PC-3 (cell line): ENCODE measurements around the gene TRMT6. TPM values are rescaled to one million over a fixed set of nuclear protein-coding genes. Genes with fewer than 3 reads are reported as not detected.

Experiments used
- ATAC-seq: fragments of 200-7000 bp; cut with Tn5 transposase; 2 replicates; pipeline ENCODE4 v1.9.1; 2020; ENCODE audit warnings: mild to moderate bottlenecking, moderate library complexity
- BruUV-seq: library from RNA; stranded (reverse); fragments of 400-500 nt; replicated peaks from 2 replicates; lab custom pipeline; 2021; lab: Mats Ljungman, UMichigan
- CTCF ChIA-PET: fragments of 300-600 bp; sonication (Branson Sonifier 250); formaldehyde crosslinking; loops from one replicate; lab custom pipeline; 2022; ENCODE audit warnings: antibody characterized with exemption; lab: Charles Lee
- POLR2A ChIA-PET: fragments of 300-600 bp; sonication (Branson Sonifier 250); formaldehyde crosslinking; loops from one replicate; lab custom pipeline; 2022; ENCODE audit warnings: antibody characterized with exemption; ENCODE audit not compliant: unreplicated experiment; lab: Charles Lee
- DNase-seq: peaks from one replicate; pipeline ENCODE4 v3.0.0-alpha.2; 2015
- H2AFZ ChIP-seq: fragments of 300-600 bp; sonication (generic); 2 replicates; pipeline ENCODE4 v1.6.0; 2016; ENCODE audit warnings: antibody characterized with exemption, low read length
- H3F3A ChIP-seq: fragments of 300-600 bp; sonication (generic); one replicate; pipeline ENCODE4 v1.6.0; 2017; ENCODE audit warnings: antibody characterized with exemption, low read length, control low read depth, mild to moderate bottlenecking; ENCODE audit not compliant: unreplicated experiment
- H3K27ac ChIP-seq: fragments of 300-600 bp; sonication (generic); 2 replicates; pipeline ENCODE4 v1.5.1; 2016; ENCODE audit warnings: mild to moderate bottlenecking, low read length
- H3K27me3 ChIP-seq: fragments of 300-600 bp; sonication (generic); 2 replicates; pipeline ENCODE4 v1.6.1; 2016; ENCODE audit warnings: low read length, mixed read lengths
- H3K36me3 ChIP-seq: fragments of 300-600 bp; sonication (generic); 2 replicates; pipeline ENCODE4 v1.6.1; 2016; ENCODE audit warnings: low read depth, mixed run types, low read length, mixed read lengths
- H3K4me1 ChIP-seq: fragments of 300-600 bp; sonication (generic); 2 replicates; pipeline ENCODE4 v1.5.1; 2016; ENCODE audit warnings: low read length; ENCODE audit not compliant: insufficient read depth
- H3K4me2 ChIP-seq: fragments of 300-600 bp; sonication (generic); 2 replicates; pipeline ENCODE4 v1.6.0; 2016; ENCODE audit warnings: low read length
- H3K4me3 ChIP-seq: fragments of 300-600 bp; sonication (generic); 2 replicates; pipeline ENCODE4 v1.5.1; 2016; ENCODE audit warnings: mild to moderate bottlenecking, low read length, mixed read lengths
- H3K79me2 ChIP-seq: fragments of 300-600 bp; sonication (generic); 2 replicates; pipeline ENCODE4 v1.6.1; 2017; ENCODE audit warnings: low read length, mixed read lengths
- H3K9ac ChIP-seq: fragments of 300-600 bp; sonication (generic); 2 replicates; pipeline ENCODE4 v1.6.0; 2016; ENCODE audit warnings: mild to moderate bottlenecking, low read length
- H3K9me2 ChIP-seq: fragments of 300-600 bp; sonication (generic); replicated peaks from 2 replicates; pipeline ENCODE4 v1.6.1; 2016; ENCODE audit warnings: mixed run types, low read length, mixed read lengths
- H3K9me3 ChIP-seq: fragments of 300-600 bp; sonication (generic); 2 replicates; pipeline ENCODE4 v1.6.1; 2016; ENCODE audit warnings: low read length, mixed read lengths
- H4K20me1 ChIP-seq: fragments of 300-600 bp; sonication (generic); 2 replicates; pipeline ENCODE4 v1.6.1; 2016; ENCODE audit warnings: low read length, mixed read lengths
- EZH2 ChIP-seq: fragments of 300-600 bp; sonication (generic); IDR thresholded peaks from one replicate; pipeline ENCODE4 v1.6.1; 2017; ENCODE audit warnings: antibody characterized with exemption, mild to moderate bottlenecking, low read length; ENCODE audit not compliant: unreplicated experiment
- EZH2phosphoT487 ChIP-seq: fragments of 300-600 bp; sonication (generic); IDR thresholded peaks from 2 replicates; pipeline ENCODE4 v1.6.1; 2018; ENCODE audit warnings: mild to moderate bottlenecking, antibody characterized with exemption, low read length, borderline replicate concordance
- intact Hi-C: fragments of 100-400 bp; cut with micrococcal nuclease; formaldehyde crosslinking; loops from 2 replicates; pipeline ENCODE4 v1.9.0; 2023
- total RNA-seq: library from RNA; depleted of rRNA; stranded (reverse); fragments of >200 nt; gene quantifications from 2 replicates; pipeline ENCODE4 v1.2.3, GENCODE V29; 2014
- TF ChIP-seq, protein P1 (sequence below): fragments of 300-600 bp; sonication (generic); conservative IDR thresholded peaks from 2 replicates; pipeline ENCODE4 v1.5.1; 2017; ENCODE audit warnings: antibody characterized with exemption, low read depth, mild to moderate bottlenecking, low read length

Gene TRMT6
- total RNA-seq, 1 experiment from 2014 or later = 44.0 TPM

- Histone ChIP-seq H3K27me3 (no peaks in the 10 kb centered on the region), H3K27ac (no peak overlapping the region), H3F3A (no peaks in the 10 kb centered on the region), H3K4me2 (no peak overlapping the region), H3K9ac (no peak overlapping the region), H3K9me3 (no peaks in the 10 kb centered on the region), H3K36me3 (peaks cover 50% of the 10 kb centered on the region), H3K4me3 (no peak overlapping the region), H3K79me2 (no peaks in the 10 kb centered on the region), H3K9me2 (no peaks in the 10 kb centered on the region), H4K20me1 (no peaks in the 10 kb centered on the region), H3K4me1 (peaks cover 42% of the 10 kb centered on the region), H2AFZ (no peak overlapping the region)
- intact Hi-C loops = no loop called here
- TF ChIP-seq, protein P1, sequence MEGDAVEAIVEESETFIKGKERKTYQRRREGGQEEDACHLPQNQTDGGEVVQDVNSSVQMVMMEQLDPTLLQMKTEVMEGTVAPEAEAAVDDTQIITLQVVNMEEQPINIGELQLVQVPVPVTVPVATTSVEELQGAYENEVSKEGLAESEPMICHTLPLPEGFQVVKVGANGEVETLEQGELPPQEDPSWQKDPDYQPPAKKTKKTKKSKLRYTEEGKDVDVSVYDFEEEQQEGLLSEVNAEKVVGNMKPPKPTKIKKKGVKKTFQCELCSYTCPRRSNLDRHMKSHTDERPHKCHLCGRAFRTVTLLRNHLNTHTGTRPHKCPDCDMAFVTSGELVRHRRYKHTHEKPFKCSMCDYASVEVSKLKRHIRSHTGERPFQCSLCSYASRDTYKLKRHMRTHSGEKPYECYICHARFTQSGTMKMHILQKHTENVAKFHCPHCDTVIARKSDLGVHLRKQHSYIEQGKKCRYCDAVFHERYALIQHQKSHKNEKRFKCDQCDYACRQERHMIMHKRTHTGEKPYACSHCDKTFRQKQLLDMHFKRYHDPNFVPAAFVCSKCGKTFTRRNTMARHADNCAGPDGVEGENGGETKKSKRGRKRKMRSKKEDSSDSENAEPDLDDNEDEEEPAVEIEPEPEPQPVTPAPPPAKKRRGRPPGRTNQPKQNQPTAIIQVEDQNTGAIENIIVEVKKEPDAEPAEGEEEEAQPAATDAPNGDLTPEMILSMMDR = peak; percentile 42; the same call in 1 of the 2 replicates
- TF ChIP-seq EZH2phosphoT487 = no peak
- no peak for ATAC-seq
- BruUV-seq = no TSS peak
- ChIA-PET CTCF (no interaction called here), POLR2A (no interaction called here)
- peak; percentile 12 for DNase-seq
Observed at GRCh38 chr20:5989539-5989938, 39.2 kb upstream of the TRMT6 start.

- TF ChIP-seq EZH2 = no peak
- no peak for TF ChIP-seq EZH2phosphoT487
- TF ChIP-seq, protein P1 = no peak
- H3K9ac ChIP-seq = no peak overlapping the region
- H4K20me1 ChIP-seq = no peaks in the 10 kb centered on the region
- H3K79me2 ChIP-seq = no peaks in the 10 kb centered on the region
- ChIA-PET POLR2A (interaction anchor here (0.5 kb wide), 1 partner anchor 68 kb away, joined by 4 read pairs; no protein-coding TSS in a partner anchor), CTCF (interaction anchor here (0.6 kb wide), 1 partner anchor 20 kb away, joined by 3 read pairs; no protein-coding TSS in a partner anchor)
- peaks cover 49% of the 10 kb centered on the region for H3K36me3 ChIP-seq
- peak overlapping the region; percentile 27; the same call in 1 of the 2 replicates for H3K27ac ChIP-seq
- DNase-seq (peak; percentile 55), ATAC-seq (peak; percentile 59)
- H3K9me3 ChIP-seq = no peaks in the 10 kb centered on the region
- H3K4me3 ChIP-seq = no peak overlapping the region
- no peaks in the 10 kb centered on the region for H3K27me3 ChIP-seq
- no peak overlapping the region for H2AFZ ChIP-seq
- H3K4me2 ChIP-seq = peak overlapping the region; percentile 4; the same call in 1 of the 2 replicates
- peaks cover 38% of the 10 kb centered on the region for H3K4me1 ChIP-seq
- no peaks in the 10 kb centered on the region for H3K9me2 ChIP-seq
- no peaks in the 10 kb centered on the region for H3F3A ChIP-seq
- intact Hi-C loops = loop anchor here (2.0 kb wide), 1 partner anchor 15 kb away; no protein-coding TSS in a partner anchor
- no TSS peak for BruUV-seq
Observed at GRCh38 chr20:5987383-5987782, 37.0 kb upstream of the TRMT6 start.

DNA sequence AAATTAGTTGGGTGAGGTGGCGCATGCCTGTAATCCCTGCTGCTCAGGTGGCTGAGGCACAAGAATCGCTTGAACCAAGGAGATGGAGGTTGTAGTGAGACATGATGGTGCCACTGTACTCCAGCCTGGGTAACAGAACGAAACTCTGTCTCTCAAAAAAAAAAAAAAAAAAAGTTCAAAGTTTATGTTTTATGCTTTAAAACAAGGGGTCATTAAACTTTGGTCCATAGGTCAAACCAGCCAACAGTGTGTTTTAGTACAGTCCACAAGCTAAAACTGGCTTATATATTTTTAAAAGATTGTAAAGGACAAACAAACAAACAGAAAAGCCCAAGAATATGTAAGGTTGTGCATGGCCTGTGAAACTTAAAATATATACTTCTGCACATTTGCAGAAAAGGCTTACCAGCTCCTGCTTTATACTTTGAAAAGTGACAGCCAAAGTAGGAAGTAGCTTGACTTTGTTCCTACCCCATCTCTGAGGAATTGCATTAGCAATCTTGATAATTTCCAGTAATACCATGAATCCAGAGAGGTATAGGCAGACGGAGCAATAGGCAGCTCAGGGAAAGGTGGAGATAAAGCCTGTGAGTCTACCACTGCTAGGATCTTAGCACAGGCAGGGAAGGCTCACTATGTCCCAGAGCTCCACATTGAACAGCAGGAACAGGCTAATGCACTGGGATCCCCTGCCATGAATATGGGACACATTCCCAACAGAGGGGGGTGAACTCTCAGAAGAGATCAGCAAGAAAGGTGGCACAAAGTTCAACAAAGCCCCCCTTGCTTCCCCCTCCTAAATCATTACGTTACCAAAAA is 30.6 kb upstream of the TRMT6 start:
- intact Hi-C loops = no loop called here
- H4K20me1 ChIP-seq = no peaks in the 10 kb centered on the region
- peaks cover 9% of the 10 kb centered on the region for H3K4me1 ChIP-seq
- no peak overlapping the region for H3K9ac ChIP-seq
- no peaks in the 10 kb centered on the region for H3F3A ChIP-seq
- H3K27ac ChIP-seq = no peak overlapping the region
- ATAC-seq = no peak
- ChIA-PET POLR2A (no interaction called here), CTCF (no interaction called here)
- no peaks in the 10 kb centered on the region for H3K9me3 ChIP-seq
- BruUV-seq = no TSS peak
- DNase-seq = no peak
- H2AFZ ChIP-seq = no peak overlapping the region
- H3K4me3 ChIP-seq = no peak overlapping the region
- no peaks in the 10 kb centered on the region for H3K79me2 ChIP-seq
- no peak for TF ChIP-seq EZH2
- no peaks in the 10 kb centered on the region for H3K27me3 ChIP-seq
- H3K36me3 ChIP-seq = peaks cover 69% of the 10 kb centered on the region
- no peak overlapping the region for H3K4me2 ChIP-seq
- H3K9me2 ChIP-seq = no peaks in the 10 kb centered on the region
